ENCODE data around the gene MN1.

GRCh38 chr22:27791859-27792241 lies 9.7 kb downstream of the MN1 start:
- no peak for TF ChIP-seq POLR2A (IDR thresholded peaks at IDR 0.05)
- TF ChIP-seq, protein P1, sequence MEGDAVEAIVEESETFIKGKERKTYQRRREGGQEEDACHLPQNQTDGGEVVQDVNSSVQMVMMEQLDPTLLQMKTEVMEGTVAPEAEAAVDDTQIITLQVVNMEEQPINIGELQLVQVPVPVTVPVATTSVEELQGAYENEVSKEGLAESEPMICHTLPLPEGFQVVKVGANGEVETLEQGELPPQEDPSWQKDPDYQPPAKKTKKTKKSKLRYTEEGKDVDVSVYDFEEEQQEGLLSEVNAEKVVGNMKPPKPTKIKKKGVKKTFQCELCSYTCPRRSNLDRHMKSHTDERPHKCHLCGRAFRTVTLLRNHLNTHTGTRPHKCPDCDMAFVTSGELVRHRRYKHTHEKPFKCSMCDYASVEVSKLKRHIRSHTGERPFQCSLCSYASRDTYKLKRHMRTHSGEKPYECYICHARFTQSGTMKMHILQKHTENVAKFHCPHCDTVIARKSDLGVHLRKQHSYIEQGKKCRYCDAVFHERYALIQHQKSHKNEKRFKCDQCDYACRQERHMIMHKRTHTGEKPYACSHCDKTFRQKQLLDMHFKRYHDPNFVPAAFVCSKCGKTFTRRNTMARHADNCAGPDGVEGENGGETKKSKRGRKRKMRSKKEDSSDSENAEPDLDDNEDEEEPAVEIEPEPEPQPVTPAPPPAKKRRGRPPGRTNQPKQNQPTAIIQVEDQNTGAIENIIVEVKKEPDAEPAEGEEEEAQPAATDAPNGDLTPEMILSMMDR (IDR thresholded peaks at IDR 0.05), result no peak
- no peak for TF ChIP-seq EP300 (IDR thresholded peaks at IDR 0.05)

Data from sigmoid colon (tissue), 4 donors.